ENCODE measurements around the gene PRKD3. TPM values are rescaled to one million over a fixed set of nuclear protein-coding genes. Genes with fewer than 3 reads are reported as not detected.

Gene PRKD3
- total and polyA plus RNA-seq, 2 donors (not counting 1 experiment from before 2014, with no cell fraction given), result 48.0 to 67.7 TPM

DNA sequence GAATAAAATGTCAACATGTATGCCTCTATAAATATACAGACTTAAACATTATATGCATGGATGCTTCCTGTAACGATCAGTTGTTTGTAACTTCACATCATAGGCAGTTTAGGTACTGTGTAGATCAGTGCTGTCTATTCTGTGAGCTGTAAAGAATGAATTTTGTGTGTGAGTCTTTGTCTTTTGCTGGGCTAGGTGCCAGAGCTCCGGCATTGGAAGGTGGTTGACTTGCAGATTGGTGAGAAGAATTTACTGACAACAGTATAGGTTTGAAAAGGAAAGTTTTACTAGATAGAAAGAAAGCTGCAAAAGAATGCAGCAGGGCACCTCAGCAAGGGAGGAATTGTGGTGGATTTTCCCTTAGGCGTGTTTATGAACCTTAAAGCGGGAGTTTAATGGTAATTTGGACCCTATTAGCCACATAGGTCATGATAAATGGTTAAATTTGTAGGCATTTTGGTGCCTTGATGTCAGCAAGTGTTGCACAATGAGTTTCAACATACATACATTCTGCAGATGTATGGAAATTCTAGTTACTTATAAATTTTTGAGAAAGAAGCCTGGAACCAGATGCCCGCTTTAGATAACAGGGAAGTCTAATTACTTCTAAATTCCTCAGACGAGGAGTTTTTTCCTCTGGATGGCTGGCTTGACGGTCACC is 13.1 kb upstream of the PRKD3 start:
- Histone ChIP-seq H2AFZ (ENCODE audit: low read length) (no peak overlapping the region), H3K9ac (ENCODE audit: insufficient read depth, low read length) (no peak overlapping the region)

DNA sequence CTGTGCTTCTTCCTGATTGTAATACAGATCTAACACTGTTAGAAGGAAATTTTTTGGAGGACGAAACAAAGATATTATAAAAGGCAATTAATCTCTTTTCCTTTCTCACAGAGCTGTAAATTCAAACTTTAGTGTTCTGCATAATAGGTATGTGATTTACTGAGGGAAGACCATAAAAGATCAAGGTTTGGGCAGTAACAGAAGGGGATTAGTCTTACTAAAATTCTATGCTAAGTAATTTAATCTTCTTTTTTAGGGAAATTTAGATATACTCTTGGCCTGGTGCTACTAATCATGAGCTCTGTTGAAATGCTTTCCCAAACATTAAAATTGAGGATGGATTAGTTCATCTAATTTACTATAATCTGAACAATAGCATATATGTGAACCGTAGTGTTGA is 11.0 kb upstream of the PRKD3 start:
- TF ChIP-seq EZH2 (IDR thresholded peaks at IDR 0.05; ENCODE audit: low read length, missing control alignments), result no peak
- TF ChIP-seq, protein P1, sequence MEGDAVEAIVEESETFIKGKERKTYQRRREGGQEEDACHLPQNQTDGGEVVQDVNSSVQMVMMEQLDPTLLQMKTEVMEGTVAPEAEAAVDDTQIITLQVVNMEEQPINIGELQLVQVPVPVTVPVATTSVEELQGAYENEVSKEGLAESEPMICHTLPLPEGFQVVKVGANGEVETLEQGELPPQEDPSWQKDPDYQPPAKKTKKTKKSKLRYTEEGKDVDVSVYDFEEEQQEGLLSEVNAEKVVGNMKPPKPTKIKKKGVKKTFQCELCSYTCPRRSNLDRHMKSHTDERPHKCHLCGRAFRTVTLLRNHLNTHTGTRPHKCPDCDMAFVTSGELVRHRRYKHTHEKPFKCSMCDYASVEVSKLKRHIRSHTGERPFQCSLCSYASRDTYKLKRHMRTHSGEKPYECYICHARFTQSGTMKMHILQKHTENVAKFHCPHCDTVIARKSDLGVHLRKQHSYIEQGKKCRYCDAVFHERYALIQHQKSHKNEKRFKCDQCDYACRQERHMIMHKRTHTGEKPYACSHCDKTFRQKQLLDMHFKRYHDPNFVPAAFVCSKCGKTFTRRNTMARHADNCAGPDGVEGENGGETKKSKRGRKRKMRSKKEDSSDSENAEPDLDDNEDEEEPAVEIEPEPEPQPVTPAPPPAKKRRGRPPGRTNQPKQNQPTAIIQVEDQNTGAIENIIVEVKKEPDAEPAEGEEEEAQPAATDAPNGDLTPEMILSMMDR (conservative IDR thresholded peaks at IDR 0.05 in 1 of 2, IDR thresholded peaks at IDR 0.05 in 1 of 2; ENCODE audit: low read depth in 1 of 2, low read length in 2 of 2), result no peak
- H3K36me3 ChIP-seq (ENCODE audit: control insufficient read depth, insufficient read depth, low read length), result no peaks in the 10 kb centered on the region

More for the DNA sequence above, 13.1 kb upstream of the PRKD3 start:
- Histone ChIP-seq H3K79me2 (ENCODE audit: control insufficient read depth, insufficient read depth, low read length) (no peaks in the 10 kb centered on the region), H3K36me3 (ENCODE audit: control insufficient read depth, insufficient read depth, low read length) (no peaks in the 10 kb centered on the region), H3K4me1 (ENCODE audit: control insufficient read depth, extremely low read depth, insufficient read depth, low read length) (no peaks in the 10 kb centered on the region), H3K27me3 (ENCODE audit: control insufficient read depth, insufficient read depth, low read length) (no peaks in the 10 kb centered on the region), H3K4me3 (replicated peaks in 1 of 4; ENCODE audit: control extremely low read depth in 1 of 4, insufficient read depth in 1 of 4, low read depth in 3 of 4, low read length in 4 of 4) (no peak overlapping the region), H3K4me2 (ENCODE audit: extremely low read depth, insufficient read depth, low read length) (no peak overlapping the region), H3K27ac (ENCODE audit: insufficient read depth, low read length) (no peak overlapping the region), H3K9me3 (ENCODE audit: control insufficient read depth, insufficient read depth, low read depth, low read length) (no peaks in the 10 kb centered on the region), H4K20me1 (ENCODE audit: control insufficient read depth, extremely low read depth, insufficient read depth, low read length) (no peaks in the 10 kb centered on the region)
- peak in 1 of 2 donors; percentile 29 for DNase-seq (ENCODE audit: low read depth in 2 of 2)
- no peak for TF ChIP-seq EZH2 (IDR thresholded peaks at IDR 0.05; ENCODE audit: low read length, missing control alignments)
- TF ChIP-seq, protein P1 (conservative IDR thresholded peaks at IDR 0.05 in 1 of 2, IDR thresholded peaks at IDR 0.05 in 1 of 2; ENCODE audit: low read depth in 1 of 2, low read length in 2 of 2), result no peak

DNA sequence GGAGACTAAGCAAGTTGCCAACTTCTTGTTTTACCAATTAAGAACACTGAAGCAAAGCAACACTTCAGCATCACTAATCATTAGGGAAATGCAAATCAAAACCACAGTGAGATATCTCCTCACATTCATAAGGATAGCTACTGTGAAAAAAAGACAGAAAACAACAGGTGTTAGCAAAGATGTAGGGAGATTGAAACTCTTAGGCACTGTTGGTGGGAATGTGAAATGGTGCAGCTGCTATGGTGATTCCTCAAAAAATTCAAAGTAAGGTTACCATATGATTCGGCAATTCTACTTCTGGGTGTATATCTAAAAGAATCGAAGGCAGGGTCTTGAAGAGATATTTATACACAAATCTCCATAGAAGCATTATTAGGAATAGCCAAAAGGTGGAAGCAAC is 8.6 kb upstream of the PRKD3 start:
- no peak overlapping the region for H3K4me3 ChIP-seq (replicated peaks in 1 of 4; ENCODE audit: control extremely low read depth in 1 of 4, insufficient read depth in 1 of 4, low read depth in 3 of 4, low read length in 4 of 4)
- no peak overlapping the region for H2AFZ ChIP-seq (ENCODE audit: low read length)
- no peak overlapping the region for H3K4me2 ChIP-seq (ENCODE audit: extremely low read depth, insufficient read depth, low read length)
- H3K27ac ChIP-seq (ENCODE audit: insufficient read depth, low read length), result no peak overlapping the region
- no peaks in the 10 kb centered on the region for H3K36me3 ChIP-seq (ENCODE audit: control insufficient read depth, insufficient read depth, low read length)
- TF ChIP-seq, protein P1 (conservative IDR thresholded peaks at IDR 0.05 in 1 of 2, IDR thresholded peaks at IDR 0.05 in 1 of 2; ENCODE audit: low read depth in 1 of 2, low read length in 2 of 2), result no peak
- no peak for TF ChIP-seq EZH2 (IDR thresholded peaks at IDR 0.05; ENCODE audit: low read length, missing control alignments)
- no peaks in the 10 kb centered on the region for H3K79me2 ChIP-seq (ENCODE audit: control insufficient read depth, insufficient read depth, low read length)
- no peaks in the 10 kb centered on the region for H4K20me1 ChIP-seq (ENCODE audit: control insufficient read depth, extremely low read depth, insufficient read depth, low read length)
- no peak overlapping the region for H3K9ac ChIP-seq (ENCODE audit: insufficient read depth, low read length)
- H3K27me3 ChIP-seq (ENCODE audit: control insufficient read depth, insufficient read depth, low read length), result no peaks in the 10 kb centered on the region
- no peaks in the 10 kb centered on the region for H3K9me3 ChIP-seq (ENCODE audit: control insufficient read depth, insufficient read depth, low read depth, low read length)
- H3K4me1 ChIP-seq (ENCODE audit: control insufficient read depth, extremely low read depth, insufficient read depth, low read length), result no peaks in the 10 kb centered on the region
- no peak for DNase-seq (ENCODE audit: low read depth in 2 of 2)

More for the DNA sequence above, 11.0 kb upstream of the PRKD3 start:
- Histone ChIP-seq H3K79me2 (ENCODE audit: control insufficient read depth, insufficient read depth, low read length) (no peaks in the 10 kb centered on the region), H3K4me1 (ENCODE audit: control insufficient read depth, extremely low read depth, insufficient read depth, low read length) (no peaks in the 10 kb centered on the region), H2AFZ (ENCODE audit: low read length) (no peak overlapping the region), H3K9me3 (ENCODE audit: control insufficient read depth, insufficient read depth, low read depth, low read length) (no peaks in the 10 kb centered on the region), H3K27ac (ENCODE audit: insufficient read depth, low read length) (no peak overlapping the region), H3K4me3 (replicated peaks in 1 of 4; ENCODE audit: control extremely low read depth in 1 of 4, insufficient read depth in 1 of 4, low read depth in 3 of 4, low read length in 4 of 4) (no peak overlapping the region), H3K4me2 (ENCODE audit: extremely low read depth, insufficient read depth, low read length) (no peak overlapping the region), H3K27me3 (ENCODE audit: control insufficient read depth, insufficient read depth, low read length) (no peaks in the 10 kb centered on the region), H4K20me1 (ENCODE audit: control insufficient read depth, extremely low read depth, insufficient read depth, low read length) (no peaks in the 10 kb centered on the region), H3K9ac (ENCODE audit: insufficient read depth, low read length) (no peak overlapping the region)
- no peak for DNase-seq (ENCODE audit: low read depth in 2 of 2)

All from fibroblast of lung (primary cell).